HCT116 (cell line): Measurements from ENCODE around the gene SYNE1. TPM values are rescaled to one million over a fixed set of nuclear protein-coding genes. Genes with fewer than 3 reads are reported as not detected.
A peak's percentile ranks its signal among the peaks of the same experiment; 100 is the strongest.

Experiments
- ATAC-seq: fragments of 200-7000 bp; cut with Tn5 transposase; 2 replicates; pipeline ENCODE4 v1.9.1; 2020; ENCODE audit warnings: mild to moderate bottlenecking, moderate library complexity
- BruUV-seq: library from RNA; stranded (reverse); fragments of 400-500 nt; replicated peaks from 2 replicates; lab custom pipeline; 2021; lab: Mats Ljungman, UMichigan
- CTCF ChIA-PET: fragments of 300-600 bp; sonication (Branson Sonifier 250); formaldehyde crosslinking; loops from one replicate; lab custom pipeline; 2021; ENCODE audit warnings: antibody characterized with exemption; lab: Charles Lee
- POLR2A ChIA-PET: fragments of 300-600, 350-600 bp; sonication (Branson Sonifier 250); formaldehyde crosslinking; loops from one replicate; lab custom pipeline; 2021; ENCODE audit warnings: antibody characterized with exemption; lab: Charles Lee
- RAD21 ChIA-PET, 2 experiments: fragments of 300-600 bp; sonication (Branson Sonifier 250); formaldehyde crosslinking; loops; one replicate each; lab custom pipeline; 2023; ENCODE audit warnings: low total read pairs in 2 of 2; ENCODE audit not compliant: uncharacterized antibody in 2 of 2, unreplicated experiment in 2 of 2, low non-redundant PET in 1 of 2; lab: Charles Lee
- DNase-seq: peaks from one replicate; pipeline ENCODE4 v3.0.0-alpha.2; 2010; ENCODE audit warnings: low read depth, low spot score
- H2AFZ ChIP-seq: fragments of 200-600 bp; shearing (Covaris generic), sonication (generic); 2 replicates; pipeline ENCODE4 v1.6.1; 2017; ENCODE audit warnings: low read depth, mixed run types, mixed read lengths, antibody characterized with exemption, low read length; ENCODE audit not compliant: poor library complexity, severe bottlenecking
- H3K27ac ChIP-seq: 2 replicates; pipeline ENCODE4 v1.5.1; 2012; ENCODE audit warnings: low read depth, low read length
- H3K27me3 ChIP-seq: fragments of 200-600 bp; sonication (generic); 2 replicates; pipeline ENCODE4 v1.6.1; 2016; ENCODE audit warnings: mixed run types, low read length, mixed read lengths; ENCODE audit not compliant: insufficient read depth
- H3K36me3 ChIP-seq, 2 experiments: fragments of 200-500 bp in 1 of 2; fragments of 200-600 bp in 1 of 2; sonication (Bioruptor generic) in 1 of 2; sonication (generic) in 1 of 2; 2 replicates each; pipeline versions ENCODE4 v1.5.1 to v1.6.1; 2014 to 2016; ENCODE audit warnings: low read length in 2 of 2, inconsistent platforms in 1 of 2, mixed read lengths in 1 of 2, mixed run types in 1 of 2; ENCODE audit not compliant: insufficient read depth in 2 of 2, control insufficient read depth in 1 of 2
- H3K4me1 ChIP-seq, 2 experiments: fragments of 200-600 bp in 1 of 2; sonication (generic) in 1 of 2; 2 replicates each; pipeline versions ENCODE4 v1.5.1 to v1.6.1; 2012 to 2017; ENCODE audit warnings: low read length in 2 of 2, inconsistent platforms in 1 of 2, mild to moderate bottlenecking in 1 of 2, mixed read lengths in 1 of 2, mixed run types in 1 of 2, moderate library complexity in 1 of 2; ENCODE audit not compliant: insufficient read depth in 2 of 2, control insufficient read depth in 1 of 2
- H3K4me2 ChIP-seq: fragments of 200-600 bp; sonication (generic); 2 replicates; pipeline ENCODE4 v1.6.1; 2017; ENCODE audit warnings: mixed run types, low read length, mixed read lengths
- H3K4me3 ChIP-seq, 2 experiments: fragments of 200-600 bp in 1 of 2; sonication (generic) in 1 of 2; replicated peaks in 1 of 2; 2 replicates each; pipeline ENCODE4 v1.5.1; 2011 to 2016; ENCODE audit warnings: low read length in 2 of 2, control low read depth in 1 of 2, low read depth in 1 of 2, mild to moderate bottlenecking in 1 of 2, mixed read lengths in 1 of 2, mixed run types in 1 of 2
- H3K79me2 ChIP-seq: fragments of 200-600 bp; sonication (generic); 2 replicates; pipeline ENCODE4 v1.6.1; 2017; ENCODE audit warnings: mild to moderate bottlenecking, mixed run types, low read length, moderate library complexity, mixed read lengths; ENCODE audit not compliant: insufficient read depth
- H3K9ac ChIP-seq: fragments of 200-600 bp; sonication (generic); 2 replicates; pipeline ENCODE4 v1.6.1; 2016; ENCODE audit warnings: low read length, mixed read lengths
- H3K9me2 ChIP-seq: fragments of 200-600 bp; sonication (generic), shearing (Covaris generic); 2 replicates; pipeline ENCODE4 v1.6.1; 2017; ENCODE audit warnings: mixed run types, mild to moderate bottlenecking, moderate library complexity; ENCODE audit not compliant: insufficient read depth
- H3K9me3 ChIP-seq, 2 experiments: fragments of 200-500 bp in 1 of 2; fragments of 200-600 bp in 1 of 2; sonication (Bioruptor generic) in 1 of 2; sonication (generic) in 1 of 2; 2 replicates each; pipeline ENCODE4 v1.6.1; 2014 to 2017; ENCODE audit warnings: low read length in 2 of 2, mixed read lengths in 2 of 2, inconsistent platforms in 1 of 2, low read depth in 1 of 2, mild to moderate bottlenecking in 1 of 2, mixed run types in 1 of 2, moderate library complexity in 1 of 2; ENCODE audit not compliant: control insufficient read depth in 1 of 2, insufficient read depth in 1 of 2
- H4K20me1 ChIP-seq: fragments of 200-600 bp; sonication (generic), shearing (Covaris generic); 2 replicates; pipeline ENCODE4 v1.6.1; 2017; ENCODE audit warnings: mixed run types, mild to moderate bottlenecking, moderate library complexity; ENCODE audit not compliant: insufficient read depth
- CBX3 ChIP-seq: IDR thresholded peaks from 2 replicates; pipeline ENCODE4 v1.6.1; 2012; ENCODE audit warnings: low read depth
- CEBPB ChIP-seq: IDR thresholded peaks from 2 replicates; pipeline ENCODE4 v1.6.1; 2012; ENCODE audit warnings: low read depth
- EGR1 ChIP-seq: IDR thresholded peaks from 2 replicates; pipeline ENCODE4 v1.6.1; 2012; ENCODE audit warnings: low read depth
- ELF1 ChIP-seq: IDR thresholded peaks from 2 replicates; pipeline ENCODE4 v1.6.1; 2012; ENCODE audit warnings: low read depth, borderline replicate concordance
- EZH2 ChIP-seq: fragments of 200-600 bp; sonication (generic); IDR thresholded peaks from 2 replicates; pipeline ENCODE4 v1.6.1; 2017; ENCODE audit warnings: antibody characterized with exemption, mixed run types
- EZH2phosphoT487 ChIP-seq: fragments of 200-600 bp; IDR thresholded peaks from 2 replicates; pipeline ENCODE4 v1.6.1; 2018; ENCODE audit warnings: antibody characterized with exemption, borderline replicate concordance
- FOSL1 ChIP-seq: IDR thresholded peaks from 2 replicates; pipeline ENCODE4 v1.6.1; 2012; ENCODE audit warnings: low read depth
- POLR2A ChIP-seq: IDR thresholded peaks from 2 replicates; pipeline ENCODE4 v1.7.0; 2011; ENCODE audit warnings: borderline replicate concordance; ENCODE audit not compliant: insufficient read depth, insufficient read length; ENCODE audit errors: extremely low read depth
- SIN3A ChIP-seq: IDR thresholded peaks from 2 replicates; pipeline ENCODE4 v1.6.1; 2012; ENCODE audit warnings: low read depth
- SP1 ChIP-seq: IDR thresholded peaks from 2 replicates; pipeline ENCODE4 v1.6.1; 2012; ENCODE audit warnings: low read depth
- SRF ChIP-seq: IDR thresholded peaks from 2 replicates; pipeline ENCODE4 v1.6.1; 2012; ENCODE audit warnings: low read depth
- TCF7L2 ChIP-seq: IDR thresholded peaks from 2 replicates; pipeline ENCODE4 v1.7.0; 2011; ENCODE audit warnings: borderline replicate concordance, inconsistent platforms; ENCODE audit not compliant: insufficient read depth, insufficient read length; ENCODE audit errors: extremely low read depth
- YY1 ChIP-seq: IDR thresholded peaks from 2 replicates; pipeline ENCODE4 v1.6.1; 2011; ENCODE audit warnings: low read length, low read depth, moderate library complexity, mild to moderate bottlenecking; ENCODE audit not compliant: insufficient replicate concordance; ENCODE audit errors: extremely low read depth
- ZFX ChIP-seq: fragments of 450-650 bp; IDR thresholded peaks from 2 replicates; pipeline ENCODE4 v1.6.1; 2017
- ZNF274 ChIP-seq: fragments of 200-500 bp; sonication (Bioruptor generic); IDR thresholded peaks from 2 replicates; pipeline ENCODE4 v1.6.1; 2014; ENCODE audit warnings: mild to moderate bottlenecking, low read depth, low read length, inconsistent platforms
- intact Hi-C: fragments of 100-400 bp; cut with micrococcal nuclease; formaldehyde crosslinking; loops from 2 replicates; pipeline ENCODE4 v1.10.0; 2022
- total RNA-seq: library from RNA; stranded (reverse); gene quantifications from one replicate; pipeline ENCODE4 v1.2.1, GENCODE V29; 2021; ENCODE audit not compliant: unreplicated experiment
- TF ChIP-seq, protein P1 (sequence below), 3 experiments: fragments of 200-600 bp in 1 of 3; sonication (generic) in 1 of 3; IDR thresholded peaks in 2 of 3; conservative IDR thresholded peaks in 1 of 3; 2 replicates each; pipeline ENCODE4 v1.5.1; 2012 to 2017; ENCODE audit warnings: low read depth in 2 of 3, low read length in 2 of 3, antibody characterized with exemption in 1 of 3, borderline replicate concordance in 1 of 3, control low read depth in 1 of 3, mild to moderate bottlenecking in 1 of 3, mixed read lengths in 1 of 3, mixed run types in 1 of 3, moderate library complexity in 1 of 3; ENCODE audit not compliant: insufficient read depth in 1 of 3
- TF ChIP-seq, protein P2 (sequence below): IDR thresholded peaks from 2 replicates; pipeline ENCODE4 v1.6.1; 2012

SYNE1 gene
- total RNA-seq, 1 experiment from 2014 or later = 5.4 TPM

DNA sequence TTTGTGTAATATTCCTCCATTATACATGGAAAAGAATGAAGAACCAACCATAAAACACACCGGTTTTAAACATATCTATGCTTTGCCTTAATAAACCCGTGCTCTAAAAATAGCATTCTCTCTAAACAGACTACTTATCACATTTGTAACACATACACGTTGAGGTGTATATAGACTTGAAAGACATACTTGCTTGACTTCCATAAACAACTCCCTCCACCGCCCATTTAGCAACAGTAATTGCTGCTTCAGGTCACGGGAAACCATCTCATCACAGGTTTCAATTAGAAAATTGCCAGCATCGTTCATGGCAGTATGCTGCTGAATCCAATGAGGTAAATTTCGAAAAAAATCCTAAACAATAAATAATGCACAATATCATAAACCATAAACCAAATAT is 174.0 kb downstream of the SYNE1 start:
- H3K27ac ChIP-seq = no peak overlapping the region
- ATAC-seq (no peak), DNase-seq (no peak)
- no peaks in the 10 kb centered on the region for H4K20me1 ChIP-seq
- BruUV-seq = no TSS peak
- intact Hi-C loops = no loop called here
- H3K36me3 ChIP-seq = no peaks in the 10 kb centered on the region
- H3K9me2 ChIP-seq = no peaks in the 10 kb centered on the region
- no peak overlapping the region for H2AFZ ChIP-seq
- ChIA-PET POLR2A (no interaction called here), CTCF (no interaction called here), RAD21 (no interaction called here)
- peaks cover 0 to 21% of the 10 kb centered on the region in 2 experiments; a peak in 2 of 4 replicates for H3K4me1 ChIP-seq
- TF ChIP-seq, protein P1, sequence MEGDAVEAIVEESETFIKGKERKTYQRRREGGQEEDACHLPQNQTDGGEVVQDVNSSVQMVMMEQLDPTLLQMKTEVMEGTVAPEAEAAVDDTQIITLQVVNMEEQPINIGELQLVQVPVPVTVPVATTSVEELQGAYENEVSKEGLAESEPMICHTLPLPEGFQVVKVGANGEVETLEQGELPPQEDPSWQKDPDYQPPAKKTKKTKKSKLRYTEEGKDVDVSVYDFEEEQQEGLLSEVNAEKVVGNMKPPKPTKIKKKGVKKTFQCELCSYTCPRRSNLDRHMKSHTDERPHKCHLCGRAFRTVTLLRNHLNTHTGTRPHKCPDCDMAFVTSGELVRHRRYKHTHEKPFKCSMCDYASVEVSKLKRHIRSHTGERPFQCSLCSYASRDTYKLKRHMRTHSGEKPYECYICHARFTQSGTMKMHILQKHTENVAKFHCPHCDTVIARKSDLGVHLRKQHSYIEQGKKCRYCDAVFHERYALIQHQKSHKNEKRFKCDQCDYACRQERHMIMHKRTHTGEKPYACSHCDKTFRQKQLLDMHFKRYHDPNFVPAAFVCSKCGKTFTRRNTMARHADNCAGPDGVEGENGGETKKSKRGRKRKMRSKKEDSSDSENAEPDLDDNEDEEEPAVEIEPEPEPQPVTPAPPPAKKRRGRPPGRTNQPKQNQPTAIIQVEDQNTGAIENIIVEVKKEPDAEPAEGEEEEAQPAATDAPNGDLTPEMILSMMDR (IDR thresholded peaks at IDR 0.05 in 2 of 3, conservative IDR thresholded peaks at IDR 0.05 in 1 of 3; ENCODE audit: borderline replicate concordance in 1 of 3, insufficient read depth in 1 of 3, low read depth in 2 of 3, low read length in 2 of 3) = no peak
- TF ChIP-seq, protein P2, sequence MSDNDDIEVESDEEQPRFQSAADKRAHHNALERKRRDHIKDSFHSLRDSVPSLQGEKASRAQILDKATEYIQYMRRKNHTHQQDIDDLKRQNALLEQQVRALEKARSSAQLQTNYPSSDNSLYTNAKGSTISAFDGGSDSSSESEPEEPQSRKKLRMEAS = no peak
- no peak for TF ChIP-seq YY1
- TF ChIP-seq ZNF274 = no peak
- TF ChIP-seq POLR2A = no peak
- TF ChIP-seq TCF7L2 = no peak
- TF ChIP-seq CEBPB = no peak
- TF ChIP-seq EGR1 = no peak
- H3K27me3 ChIP-seq = no peaks in the 10 kb centered on the region
- no peak overlapping the region for H3K9ac ChIP-seq
- H3K4me2 ChIP-seq = no peak overlapping the region
- H3K4me3 ChIP-seq = no peak overlapping the region
- H3K79me2 ChIP-seq = no peaks in the 10 kb centered on the region
- H3K9me3 ChIP-seq = no peaks in the 10 kb centered on the region

DNA sequence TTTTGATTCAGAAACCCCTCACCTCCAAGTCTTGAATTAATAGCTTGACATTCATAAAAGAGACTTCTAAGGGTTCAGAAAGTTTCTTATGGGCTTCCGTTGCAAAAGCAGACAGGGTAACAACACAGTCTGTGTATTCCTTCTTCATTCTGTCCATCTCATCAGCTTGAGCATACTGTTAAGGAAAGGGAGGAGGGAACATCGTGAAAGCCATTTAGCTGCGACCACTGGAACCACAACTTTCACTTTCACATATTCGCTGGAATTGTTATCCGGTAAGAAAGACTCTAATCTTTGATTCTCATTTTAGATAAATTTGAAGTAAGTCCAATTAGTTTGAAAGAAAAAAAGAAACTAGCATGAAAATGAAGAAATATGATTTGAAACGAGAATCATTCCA is 174.4 kb downstream of the SYNE1 start:
- Histone ChIP-seq H3K9me2 (no peaks in the 10 kb centered on the region), H3K27me3 (no peaks in the 10 kb centered on the region), H3K36me3 (no peaks in the 10 kb centered on the region), H3K27ac (no peak overlapping the region), H2AFZ (peak overlapping the region; percentile 23), H4K20me1 (no peaks in the 10 kb centered on the region), H3K9me3 (no peaks in the 10 kb centered on the region), H3K9ac (no peak overlapping the region), H3K79me2 (no peaks in the 10 kb centered on the region), H3K4me1 (peaks cover 0 to 21% of the 10 kb centered on the region in 2 experiments; a peak in 2 of 4 replicates), H3K4me3 (no peak overlapping the region), H3K4me2 (no peak overlapping the region)
- intact Hi-C loops = no loop called here
- POLR2A ChIA-PET = no interaction called here
- CTCF ChIA-PET = no interaction called here
- BruUV-seq = no TSS peak
- ATAC-seq = no peak
- RAD21 ChIA-PET = no interaction called here
- no peak for DNase-seq
- TF ChIP-seq SIN3A = no peak
- TF ChIP-seq ZFX = no peak
- no peak for TF ChIP-seq YY1
- no peak for TF ChIP-seq ZNF274
- no peak for TF ChIP-seq CBX3
- TF ChIP-seq, protein P2 = no peak
- no peak for TF ChIP-seq FOSL1
- TF ChIP-seq SRF = no peak
- TF ChIP-seq SP1 = no peak
- TF ChIP-seq ELF1 = no peak
- TF ChIP-seq EZH2 = no peak
- no peak for TF ChIP-seq CEBPB
- no peak for TF ChIP-seq EGR1
- no peak for TF ChIP-seq EZH2phosphoT487
